OCI-LY7 (cell line): ENCODE measurements around the gene RNF125. TPM values are rescaled to one million over a fixed set of nuclear protein-coding genes. Genes with fewer than 3 reads are reported as not detected.

Source experiments
- BruUV-seq: library from RNA; stranded (reverse); fragments of 400-500 nt; replicated peaks from 2 replicates; lab custom pipeline; 2021; lab: Mats Ljungman, UMichigan
- CTCF ChIA-PET: fragments of 300-600 bp; sonication (Branson Sonifier 250); formaldehyde crosslinking; loops from one replicate; lab custom pipeline; 2022; ENCODE audit warnings: antibody characterized with exemption; ENCODE audit not compliant: unreplicated experiment; lab: Charles Lee
- POLR2A ChIA-PET: fragments of 300-600 bp; sonication (Branson Sonifier 250); formaldehyde crosslinking; loops from one replicate; lab custom pipeline; 2022; ENCODE audit warnings: antibody characterized with exemption; lab: Charles Lee
- DNase-seq: peaks from one replicate; pipeline ENCODE4 v3.0.0-alpha.2; 2015; ENCODE audit warnings: low spot score
- H2AFZ ChIP-seq: fragments of 200-600 bp; sonication (generic), shearing (Covaris generic); 2 replicates; pipeline ENCODE4 v1.6.1; 2014; ENCODE audit warnings: mild to moderate bottlenecking, antibody characterized with exemption, low read length, moderate library complexity
- H3K27ac ChIP-seq: fragments of 200-600 bp; sonication (generic); 2 replicates; pipeline ENCODE4 v1.5.1; 2014; ENCODE audit warnings: mixed run types, low read depth, mild to moderate bottlenecking, moderate library complexity, low read length, inconsistent platforms; ENCODE audit not compliant: poor library complexity, severe bottlenecking
- H3K36me3 ChIP-seq: fragments of 200-600 bp; sonication (generic); 2 replicates; pipeline ENCODE4 v1.6.1; 2014; ENCODE audit warnings: mild to moderate bottlenecking, antibody characterized with exemption, low read length, moderate library complexity, mixed read lengths; ENCODE audit not compliant: insufficient read depth
- H3K4me1 ChIP-seq: fragments of 200-600 bp; sonication (generic); 2 replicates; pipeline ENCODE4 v1.5.1; 2014; ENCODE audit warnings: mild to moderate bottlenecking, low read length; ENCODE audit not compliant: insufficient read depth, poor library complexity, severe bottlenecking
- H3K4me2 ChIP-seq: fragments of 200-600 bp; sonication (generic); 2 replicates; pipeline ENCODE4 v1.6.1; 2014; ENCODE audit warnings: mild to moderate bottlenecking, low read length
- H3K4me3 ChIP-seq: fragments of 200-600 bp; sonication (generic); 2 replicates; pipeline ENCODE4 v1.5.1; 2014; ENCODE audit warnings: mild to moderate bottlenecking, low read depth, low read length; ENCODE audit not compliant: poor library complexity, severe bottlenecking
- H3K79me2 ChIP-seq: fragments of 200-600 bp; sonication (generic); 2 replicates; pipeline ENCODE4 v1.6.1; 2016; ENCODE audit warnings: low read depth, mild to moderate bottlenecking, low read length, moderate library complexity, mixed read lengths; ENCODE audit not compliant: insufficient read depth
- H3K9me2 ChIP-seq: fragments of 200-600 bp; sonication (generic); 2 replicates; pipeline ENCODE4 v1.6.1; 2016; ENCODE audit warnings: mild to moderate bottlenecking, low read length, mixed read lengths; ENCODE audit not compliant: insufficient read depth
- H3K9me3 ChIP-seq: fragments of 200-600 bp; sonication (generic); 2 replicates; pipeline ENCODE4 v1.6.1; 2014; ENCODE audit warnings: mild to moderate bottlenecking, mixed run types, low read length, mixed read lengths
- H4K20me1 ChIP-seq: fragments of 200-600 bp; sonication (generic); 2 replicates; pipeline ENCODE4 v1.6.1; 2014; ENCODE audit warnings: mild to moderate bottlenecking, antibody characterized with exemption, low read length, moderate library complexity, mixed read lengths; ENCODE audit not compliant: insufficient read depth
- CTCF ChIP-seq: fragments of 200-600 bp; sonication (generic); conservative IDR thresholded peaks from 2 replicates; pipeline ENCODE4 v1.5.1; 2014; ENCODE audit warnings: mild to moderate bottlenecking, antibody characterized with exemption, low read length, moderate library complexity, mixed read lengths
- EZH2phosphoT487 ChIP-seq: fragments of 200-600 bp; sonication (generic); IDR thresholded peaks from 2 replicates; pipeline ENCODE4 v1.6.1; 2018; ENCODE audit warnings: low read depth, borderline replicate concordance, mild to moderate bottlenecking, mixed run types, antibody characterized with exemption, low read length, moderate library complexity, mixed read lengths
- intact Hi-C: fragments of 100-400 bp; cut with micrococcal nuclease; formaldehyde crosslinking; loops from one replicate; pipeline ENCODE4 v1.10.0; 2022; ENCODE audit not compliant: unreplicated experiment
- total RNA-seq, 2 experiments: library from RNA; depleted of rRNA in 1 of 2; stranded (reverse); fragments of >200 nt in 1 of 2; shearing (Covaris generic) in 1 of 2; gene quantifications; 2 replicates each; pipeline ENCODE4 v1.2.3, GENCODE V29; 2014 to 2022

Gene RNF125
- total RNA-seq, 2 experiments from 2014 or later: 1.2 to 3.2 TPM

GRCh38 chr18:32037616-32038015 lies 19.0 kb downstream of the RNF125 start:
- TF ChIP-seq CTCF (no peak), EZH2phosphoT487 (no peak)
- DNase-seq: no peak
- peaks cover 5% of the 10 kb centered on the region; the same call in 1 of the 2 replicates for H3K36me3 ChIP-seq
- H2AFZ ChIP-seq: no peak overlapping the region
- ChIA-PET POLR2A (interaction anchor here (0.7 kb wide), 1 partner anchor 359 kb away, joined by 4 read pairs; no protein-coding TSS in a partner anchor), CTCF (no interaction called here)
- no TSS peak for BruUV-seq
- no peaks in the 10 kb centered on the region for H3K9me3 ChIP-seq
- no peak overlapping the region for H3K4me2 ChIP-seq
- H4K20me1 ChIP-seq: no peaks in the 10 kb centered on the region
- H3K27ac ChIP-seq: no peak overlapping the region
- H3K4me3 ChIP-seq: no peak overlapping the region
- intact Hi-C loops: no loop called here
- no peaks in the 10 kb centered on the region for H3K79me2 ChIP-seq
- H3K4me1 ChIP-seq: peaks cover 4% of the 10 kb centered on the region
- no peaks in the 10 kb centered on the region for H3K9me2 ChIP-seq

GRCh38 chr18:32040936-32041335 lies 22.3 kb downstream of the RNF125 start:
- no peaks in the 10 kb centered on the region for H4K20me1 ChIP-seq
- intact Hi-C loops: no loop called here
- TF ChIP-seq EZH2phosphoT487: no peak
- no peak for TF ChIP-seq CTCF
- no peak overlapping the region for H3K4me2 ChIP-seq
- H3K9me2 ChIP-seq: no peaks in the 10 kb centered on the region
- H3K4me3 ChIP-seq: no peak overlapping the region
- no TSS peak for BruUV-seq
- DNase-seq: no peak
- H3K4me1 ChIP-seq: peaks cover 4% of the 10 kb centered on the region
- H3K36me3 ChIP-seq: peaks cover 5% of the 10 kb centered on the region; the same call in 1 of the 2 replicates
- H2AFZ ChIP-seq: no peak overlapping the region
- ChIA-PET CTCF (no interaction called here), POLR2A (interaction anchor here (0.9 kb wide), 1 partner anchor 9 kb away, joined by 3 read pairs; no protein-coding TSS in a partner anchor)
- H3K79me2 ChIP-seq: no peaks in the 10 kb centered on the region
- no peak overlapping the region for H3K27ac ChIP-seq
- H3K9me3 ChIP-seq: no peaks in the 10 kb centered on the region

GRCh38 chr18:32042337-32042736 lies 23.7 kb downstream of the RNF125 start:
- no TSS peak for BruUV-seq
- Histone ChIP-seq H3K79me2 (no peaks in the 10 kb centered on the region), H3K9me3 (no peaks in the 10 kb centered on the region), H3K4me1 (peaks cover 4% of the 10 kb centered on the region), H3K36me3 (peaks cover 5% of the 10 kb centered on the region; the same call in 1 of the 2 replicates), H3K4me3 (no peak overlapping the region), H4K20me1 (no peaks in the 10 kb centered on the region), H2AFZ (no peak overlapping the region), H3K4me2 (no peak overlapping the region), H3K9me2 (no peaks in the 10 kb centered on the region), H3K27ac (no peak overlapping the region)
- TF ChIP-seq CTCF (no peak), EZH2phosphoT487 (no peak)
- POLR2A ChIA-PET: no interaction called here
- no peak for DNase-seq
- CTCF ChIA-PET: no interaction called here
- intact Hi-C loops: no loop called here
